OCI-LY7 (cell line): ENCODE results near the gene PHF14. TPM values are rescaled to one million over a fixed set of nuclear protein-coding genes. Genes with fewer than 3 reads are reported as not detected.

Experiments
- BruUV-seq: library from RNA; stranded (reverse); fragments of 400-500 nt; replicated peaks from 2 replicates; lab custom pipeline; 2021; lab: Mats Ljungman, UMichigan
- CTCF ChIA-PET: fragments of 300-600 bp; sonication (Branson Sonifier 250); formaldehyde crosslinking; loops from one replicate; lab custom pipeline; 2022; ENCODE audit warnings: antibody characterized with exemption; ENCODE audit not compliant: unreplicated experiment; lab: Charles Lee
- POLR2A ChIA-PET: fragments of 300-600 bp; sonication (Branson Sonifier 250); formaldehyde crosslinking; loops from one replicate; lab custom pipeline; 2022; ENCODE audit warnings: antibody characterized with exemption; lab: Charles Lee
- DNase-seq: peaks from one replicate; pipeline ENCODE4 v3.0.0-alpha.2; 2015; ENCODE audit warnings: low spot score
- H2AFZ ChIP-seq: fragments of 200-600 bp; sonication (generic), shearing (Covaris generic); 2 replicates; pipeline ENCODE4 v1.6.1; 2014; ENCODE audit warnings: mild to moderate bottlenecking, antibody characterized with exemption, low read length, moderate library complexity
- H3K27ac ChIP-seq: fragments of 200-600 bp; sonication (generic); 2 replicates; pipeline ENCODE4 v1.5.1; 2014; ENCODE audit warnings: mixed run types, low read depth, mild to moderate bottlenecking, moderate library complexity, low read length, inconsistent platforms; ENCODE audit not compliant: poor library complexity, severe bottlenecking
- H3K36me3 ChIP-seq: fragments of 200-600 bp; sonication (generic); 2 replicates; pipeline ENCODE4 v1.6.1; 2014; ENCODE audit warnings: mild to moderate bottlenecking, antibody characterized with exemption, low read length, moderate library complexity, mixed read lengths; ENCODE audit not compliant: insufficient read depth
- H3K4me1 ChIP-seq: fragments of 200-600 bp; sonication (generic); 2 replicates; pipeline ENCODE4 v1.5.1; 2014; ENCODE audit warnings: mild to moderate bottlenecking, low read length; ENCODE audit not compliant: insufficient read depth, poor library complexity, severe bottlenecking
- H3K4me2 ChIP-seq: fragments of 200-600 bp; sonication (generic); 2 replicates; pipeline ENCODE4 v1.6.1; 2014; ENCODE audit warnings: mild to moderate bottlenecking, low read length
- H3K4me3 ChIP-seq: fragments of 200-600 bp; sonication (generic); 2 replicates; pipeline ENCODE4 v1.5.1; 2014; ENCODE audit warnings: mild to moderate bottlenecking, low read depth, low read length; ENCODE audit not compliant: poor library complexity, severe bottlenecking
- H3K79me2 ChIP-seq: fragments of 200-600 bp; sonication (generic); 2 replicates; pipeline ENCODE4 v1.6.1; 2016; ENCODE audit warnings: low read depth, mild to moderate bottlenecking, low read length, moderate library complexity, mixed read lengths; ENCODE audit not compliant: insufficient read depth
- H3K9me2 ChIP-seq: fragments of 200-600 bp; sonication (generic); 2 replicates; pipeline ENCODE4 v1.6.1; 2016; ENCODE audit warnings: mild to moderate bottlenecking, low read length, mixed read lengths; ENCODE audit not compliant: insufficient read depth
- H3K9me3 ChIP-seq: fragments of 200-600 bp; sonication (generic); 2 replicates; pipeline ENCODE4 v1.6.1; 2014; ENCODE audit warnings: mild to moderate bottlenecking, mixed run types, low read length, mixed read lengths
- H4K20me1 ChIP-seq: fragments of 200-600 bp; sonication (generic); 2 replicates; pipeline ENCODE4 v1.6.1; 2014; ENCODE audit warnings: mild to moderate bottlenecking, antibody characterized with exemption, low read length, moderate library complexity, mixed read lengths; ENCODE audit not compliant: insufficient read depth
- EZH2phosphoT487 ChIP-seq: fragments of 200-600 bp; sonication (generic); IDR thresholded peaks from 2 replicates; pipeline ENCODE4 v1.6.1; 2018; ENCODE audit warnings: low read depth, borderline replicate concordance, mild to moderate bottlenecking, mixed run types, antibody characterized with exemption, low read length, moderate library complexity, mixed read lengths
- intact Hi-C: fragments of 100-400 bp; cut with micrococcal nuclease; formaldehyde crosslinking; loops from one replicate; pipeline ENCODE4 v1.10.0; 2022; ENCODE audit not compliant: unreplicated experiment
- total RNA-seq, 2 experiments: library from RNA; depleted of rRNA in 1 of 2; stranded (reverse); fragments of >200 nt in 1 of 2; shearing (Covaris generic) in 1 of 2; gene quantifications; 2 replicates each; pipeline ENCODE4 v1.2.3, GENCODE V29; 2014 to 2022
- TF ChIP-seq, protein P1 (sequence below): fragments of 200-600 bp; sonication (generic); conservative IDR thresholded peaks from 2 replicates; pipeline ENCODE4 v1.5.1; 2014; ENCODE audit warnings: mild to moderate bottlenecking, antibody characterized with exemption, low read length, moderate library complexity, mixed read lengths

Gene PHF14
- total RNA-seq, 2 experiments from 2014 or later, result 39.9 to 55.5 TPM

DNA sequence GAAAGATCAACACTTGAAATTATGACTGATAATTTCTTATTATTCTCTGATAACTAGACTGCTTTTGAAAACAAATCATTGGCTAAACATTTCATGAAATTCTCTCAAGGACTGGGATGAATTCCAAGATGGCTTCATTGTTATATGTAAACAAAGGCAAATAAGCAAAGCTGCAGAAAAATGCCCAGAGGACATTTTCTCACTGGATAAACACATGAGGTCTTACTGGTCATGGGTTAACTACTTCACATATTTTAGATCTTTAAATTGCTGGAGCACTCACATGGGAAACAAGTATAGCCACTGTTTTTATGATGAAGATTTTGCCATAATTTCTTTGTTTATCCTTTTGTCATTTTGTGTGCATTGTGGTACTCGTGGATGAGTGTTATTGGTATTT, 239.1 kb downstream of the PHF14 start:
- Histone ChIP-seq H2AFZ (no peak overlapping the region), H3K79me2 (no peaks in the 10 kb centered on the region), H3K9me2 (no peaks in the 10 kb centered on the region), H3K27ac (no peak overlapping the region), H4K20me1 (no peaks in the 10 kb centered on the region), H3K36me3 (no peaks in the 10 kb centered on the region), H3K4me3 (no peak overlapping the region), H3K9me3 (no peaks in the 10 kb centered on the region), H3K4me1 (no peaks in the 10 kb centered on the region), H3K4me2 (no peak overlapping the region)
- no peak for DNase-seq
- CTCF ChIA-PET, result no interaction called here
- intact Hi-C loops, result loop anchor here (5.0 to 10.0 kb wide), 2 partner anchors 271 to 308 kb away; a partner anchor contains a TSS
- TF ChIP-seq, protein P1, sequence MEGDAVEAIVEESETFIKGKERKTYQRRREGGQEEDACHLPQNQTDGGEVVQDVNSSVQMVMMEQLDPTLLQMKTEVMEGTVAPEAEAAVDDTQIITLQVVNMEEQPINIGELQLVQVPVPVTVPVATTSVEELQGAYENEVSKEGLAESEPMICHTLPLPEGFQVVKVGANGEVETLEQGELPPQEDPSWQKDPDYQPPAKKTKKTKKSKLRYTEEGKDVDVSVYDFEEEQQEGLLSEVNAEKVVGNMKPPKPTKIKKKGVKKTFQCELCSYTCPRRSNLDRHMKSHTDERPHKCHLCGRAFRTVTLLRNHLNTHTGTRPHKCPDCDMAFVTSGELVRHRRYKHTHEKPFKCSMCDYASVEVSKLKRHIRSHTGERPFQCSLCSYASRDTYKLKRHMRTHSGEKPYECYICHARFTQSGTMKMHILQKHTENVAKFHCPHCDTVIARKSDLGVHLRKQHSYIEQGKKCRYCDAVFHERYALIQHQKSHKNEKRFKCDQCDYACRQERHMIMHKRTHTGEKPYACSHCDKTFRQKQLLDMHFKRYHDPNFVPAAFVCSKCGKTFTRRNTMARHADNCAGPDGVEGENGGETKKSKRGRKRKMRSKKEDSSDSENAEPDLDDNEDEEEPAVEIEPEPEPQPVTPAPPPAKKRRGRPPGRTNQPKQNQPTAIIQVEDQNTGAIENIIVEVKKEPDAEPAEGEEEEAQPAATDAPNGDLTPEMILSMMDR, result no peak
- TF ChIP-seq EZH2phosphoT487, result no peak
- BruUV-seq, result no TSS peak
- POLR2A ChIA-PET, result no interaction called here

DNA sequence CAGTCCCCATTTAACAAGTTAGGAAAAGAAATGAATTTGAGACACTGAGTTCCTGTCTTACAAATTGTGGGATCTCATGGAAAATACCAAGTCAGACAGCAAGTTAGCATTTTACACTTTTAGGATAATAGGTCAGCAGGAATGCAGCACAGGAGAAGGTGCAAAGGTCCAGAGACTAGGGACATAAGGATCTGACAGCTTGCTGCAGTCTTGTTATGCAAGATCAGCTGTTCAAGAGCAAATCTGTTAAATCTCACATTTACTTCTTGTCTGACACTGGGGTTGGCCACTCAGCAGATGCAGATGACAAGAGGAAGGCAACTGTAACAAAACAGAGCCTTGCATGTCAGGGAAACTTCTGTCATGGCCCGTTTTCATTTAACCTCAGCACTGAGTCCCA, 239.6 kb downstream of the PHF14 start:
- CTCF ChIA-PET, result no interaction called here
- POLR2A ChIA-PET, result no interaction called here
- H2AFZ ChIP-seq, result no peak overlapping the region
- H3K36me3 ChIP-seq, result no peaks in the 10 kb centered on the region
- TF ChIP-seq EZH2phosphoT487, result no peak
- TF ChIP-seq, protein P1, result no peak
- H3K4me3 ChIP-seq, result no peak overlapping the region
- no peak for DNase-seq
- H3K4me1 ChIP-seq, result no peaks in the 10 kb centered on the region
- H3K9me2 ChIP-seq, result no peaks in the 10 kb centered on the region
- no peaks in the 10 kb centered on the region for H3K9me3 ChIP-seq
- intact Hi-C loops, result loop anchor here (5.0 to 10.0 kb wide), 2 partner anchors 271 to 308 kb away; a partner anchor contains a TSS
- BruUV-seq, result no TSS peak
- H3K79me2 ChIP-seq, result no peaks in the 10 kb centered on the region
- no peak overlapping the region for H3K27ac ChIP-seq
- H3K4me2 ChIP-seq, result no peak overlapping the region
- H4K20me1 ChIP-seq, result no peaks in the 10 kb centered on the region

DNA sequence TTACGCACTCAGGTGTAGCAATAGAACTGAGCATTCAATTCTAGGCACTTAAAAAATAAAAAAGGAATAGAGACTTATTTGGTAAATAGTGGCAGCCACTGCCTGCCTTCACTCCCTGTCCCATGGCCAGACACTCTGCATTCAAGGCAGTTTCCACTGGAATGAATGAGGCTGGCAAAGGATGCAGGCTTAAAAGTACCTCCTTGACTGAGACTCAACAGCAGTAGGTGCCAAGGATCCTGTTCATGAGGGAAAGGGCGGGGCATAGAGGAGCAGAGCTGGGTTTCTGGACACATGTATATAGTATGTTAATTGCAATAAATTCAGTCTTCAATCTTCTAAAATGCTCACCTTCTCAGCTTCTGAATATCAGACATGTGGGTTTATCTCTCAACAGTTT, 242.6 kb downstream of the PHF14 start:
- intact Hi-C loops, result loop anchor here (10.0 kb wide), 1 partner anchor 311 kb away; no protein-coding TSS in a partner anchor

More for the DNA sequence above, 242.6 kb downstream of the PHF14 start:
- CTCF ChIA-PET, result no interaction called here
- H3K4me2 ChIP-seq, result no peak overlapping the region
- no peaks in the 10 kb centered on the region for H3K36me3 ChIP-seq
- H3K4me1 ChIP-seq, result no peaks in the 10 kb centered on the region
- TF ChIP-seq EZH2phosphoT487, result no peak
- TF ChIP-seq, protein P1, result no peak
- no peak overlapping the region for H2AFZ ChIP-seq
- no peak overlapping the region for H3K4me3 ChIP-seq
- no peaks in the 10 kb centered on the region for H3K79me2 ChIP-seq
- DNase-seq, result no peak
- no peaks in the 10 kb centered on the region for H3K9me3 ChIP-seq
- H3K9me2 ChIP-seq, result no peaks in the 10 kb centered on the region
- BruUV-seq, result no TSS peak
- no peaks in the 10 kb centered on the region for H4K20me1 ChIP-seq
- POLR2A ChIA-PET, result no interaction called here
- H3K27ac ChIP-seq, result no peak overlapping the region
